ENCODE data around the gene TBC1D25.

TBC1D25 gene

GRCh38 chrX:48559636-48560035 lies 20.1 kb downstream of the TBC1D25 start (continued):
- TF ChIP-seq, protein P1, sequence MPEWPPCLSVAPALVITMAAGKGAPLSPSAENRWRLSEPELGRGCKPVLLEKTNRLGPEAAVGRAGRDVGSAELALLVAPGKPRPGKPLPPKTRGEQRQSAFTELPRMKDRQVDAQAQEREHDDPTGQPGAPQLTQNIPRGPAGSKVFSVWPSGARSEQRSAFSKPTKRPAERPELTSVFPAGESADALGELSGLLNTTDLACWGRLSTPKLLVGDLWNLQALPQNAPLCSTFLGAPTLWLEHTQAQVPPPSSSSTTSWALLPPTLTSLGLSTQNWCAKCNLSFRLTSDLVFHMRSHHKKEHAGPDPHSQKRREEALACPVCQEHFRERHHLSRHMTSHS (tag by site-specific recombination; IDR thresholded peaks at IDR 0.05): no peak
- TF ChIP-seq, protein P2, sequence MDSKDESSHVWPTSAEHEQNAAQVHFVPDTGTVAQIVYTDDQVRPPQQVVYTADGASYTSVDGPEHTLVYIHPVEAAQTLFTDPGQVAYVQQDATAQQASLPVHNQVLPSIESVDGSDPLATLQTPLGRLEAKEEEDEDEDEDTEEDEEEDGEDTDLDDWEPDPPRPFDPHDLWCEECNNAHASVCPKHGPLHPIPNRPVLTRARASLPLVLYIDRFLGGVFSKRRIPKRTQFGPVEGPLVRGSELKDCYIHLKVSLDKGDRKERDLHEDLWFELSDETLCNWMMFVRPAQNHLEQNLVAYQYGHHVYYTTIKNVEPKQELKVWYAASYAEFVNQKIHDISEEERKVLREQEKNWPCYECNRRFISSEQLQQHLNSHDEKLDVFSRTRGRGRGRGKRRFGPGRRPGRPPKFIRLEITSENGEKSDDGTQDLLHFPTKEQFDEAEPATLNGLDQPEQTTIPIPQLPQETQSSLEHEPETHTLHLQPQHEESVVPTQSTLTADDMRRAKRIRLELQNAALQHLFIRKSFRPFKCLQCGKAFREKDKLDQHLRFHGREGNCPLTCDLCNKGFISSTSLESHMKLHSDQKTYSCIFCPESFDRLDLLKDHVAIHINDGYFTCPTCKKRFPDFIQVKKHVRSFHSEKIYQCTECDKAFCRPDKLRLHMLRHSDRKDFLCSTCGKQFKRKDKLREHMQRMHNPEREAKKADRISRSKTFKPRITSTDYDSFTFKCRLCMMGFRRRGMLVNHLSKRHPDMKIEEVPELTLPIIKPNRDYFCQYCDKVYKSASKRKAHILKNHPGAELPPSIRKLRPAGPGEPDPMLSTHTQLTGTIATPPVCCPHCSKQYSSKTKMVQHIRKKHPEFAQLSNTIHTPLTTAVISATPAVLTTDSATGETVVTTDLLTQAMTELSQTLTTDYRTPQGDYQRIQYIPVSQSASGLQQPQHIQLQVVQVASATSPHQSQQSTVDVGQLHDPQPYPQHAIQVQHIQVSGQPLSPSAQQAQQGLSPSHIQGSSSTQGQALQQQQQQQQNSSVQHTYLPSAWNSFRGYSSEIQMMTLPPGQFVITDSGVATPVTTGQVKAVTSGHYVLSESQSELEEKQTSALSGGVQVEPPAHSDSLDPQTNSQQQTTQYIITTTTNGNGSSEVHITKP (tag by site-specific recombination; IDR thresholded peaks at IDR 0.05): no peak
- TF ChIP-seq ZNF658 (tag by site-specific recombination; IDR thresholded peaks at IDR 0.05) (no peak), ZNF169 (tag by site-specific recombination; IDR thresholded peaks at IDR 0.05) (no peak), ZNF626 (tag by site-specific recombination; IDR thresholded peaks at IDR 0.05) (no peak), ZNF426 (tag by site-specific recombination; IDR thresholded peaks at IDR 0.05) (no peak)
- TF ChIP-seq, protein P3, sequence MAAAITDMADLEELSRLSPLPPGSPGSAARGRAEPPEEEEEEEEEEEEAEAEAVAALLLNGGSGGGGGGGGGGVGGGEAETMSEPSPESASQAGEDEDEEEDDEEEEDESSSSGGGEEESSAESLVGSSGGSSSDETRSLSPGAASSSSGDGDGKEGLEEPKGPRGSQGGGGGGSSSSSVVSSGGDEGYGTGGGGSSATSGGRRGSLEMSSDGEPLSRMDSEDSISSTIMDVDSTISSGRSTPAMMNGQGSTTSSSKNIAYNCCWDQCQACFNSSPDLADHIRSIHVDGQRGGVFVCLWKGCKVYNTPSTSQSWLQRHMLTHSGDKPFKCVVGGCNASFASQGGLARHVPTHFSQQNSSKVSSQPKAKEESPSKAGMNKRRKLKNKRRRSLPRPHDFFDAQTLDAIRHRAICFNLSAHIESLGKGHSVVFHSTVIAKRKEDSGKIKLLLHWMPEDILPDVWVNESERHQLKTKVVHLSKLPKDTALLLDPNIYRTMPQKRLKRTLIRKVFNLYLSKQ (tag by site-specific recombination; IDR thresholded peaks at IDR 0.05; ENCODE audit: borderline replicate concordance): no peak

DNA sequence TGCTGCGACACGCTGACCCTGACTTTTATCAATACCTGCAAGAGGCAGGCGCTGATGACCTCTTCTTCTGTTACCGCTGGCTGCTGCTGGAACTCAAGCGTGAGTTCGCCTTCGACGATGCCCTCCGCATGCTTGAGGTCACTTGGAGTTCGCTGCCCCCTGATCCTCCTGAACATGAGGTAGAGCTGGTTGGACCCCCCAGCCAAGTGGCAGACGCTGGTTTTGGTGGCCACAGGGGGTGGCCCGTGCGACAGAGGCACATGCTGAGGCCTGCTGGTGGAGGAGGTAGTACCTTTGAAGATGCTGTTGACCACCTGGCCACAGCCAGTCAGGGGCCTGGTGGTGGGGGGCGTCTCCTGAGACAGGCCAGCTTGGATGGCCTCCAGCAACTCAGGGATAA lies 20.5 kb downstream of the TBC1D25 start:
- H3K9me3 ChIP-seq (ENCODE audit: control insufficient read depth, insufficient read depth, low read depth, low read length): no peaks in the 10 kb centered on the region
- H3K4me1 ChIP-seq (ENCODE audit: control insufficient read depth, insufficient read depth, low read length): no peaks in the 10 kb centered on the region
- ChIA-PET CTCF (no interaction called here), POLR2A (interaction anchor here (1.2 kb wide), 1 partner anchor 15 kb away, joined by 4 read pairs; no protein-coding TSS in a partner anchor)
- no peak overlapping the region for H3K27ac ChIP-seq (ENCODE audit: extremely low read depth, low read depth, low read length)
- TF ChIP-seq GLI4 (tag by site-specific recombination; IDR thresholded peaks at IDR 0.05): no peak
- TF ChIP-seq ZNF48 (tag by site-specific recombination; IDR thresholded peaks at IDR 0.05): no peak
- TF ChIP-seq, protein P4, sequence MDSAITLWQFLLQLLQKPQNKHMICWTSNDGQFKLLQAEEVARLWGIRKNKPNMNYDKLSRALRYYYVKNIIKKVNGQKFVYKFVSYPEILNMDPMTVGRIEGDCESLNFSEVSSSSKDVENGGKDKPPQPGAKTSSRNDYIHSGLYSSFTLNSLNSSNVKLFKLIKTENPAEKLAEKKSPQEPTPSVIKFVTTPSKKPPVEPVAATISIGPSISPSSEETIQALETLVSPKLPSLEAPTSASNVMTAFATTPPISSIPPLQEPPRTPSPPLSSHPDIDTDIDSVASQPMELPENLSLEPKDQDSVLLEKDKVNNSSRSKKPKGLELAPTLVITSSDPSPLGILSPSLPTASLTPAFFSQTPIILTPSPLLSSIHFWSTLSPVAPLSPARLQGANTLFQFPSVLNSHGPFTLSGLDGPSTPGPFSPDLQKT (IDR thresholded peaks at IDR 0.05; ENCODE audit: borderline replicate concordance, low read depth, low read length): no peak
- TF ChIP-seq OVOL3 (tag by site-specific recombination; IDR thresholded peaks at IDR 0.05): no peak
- TF ChIP-seq, protein P5, sequence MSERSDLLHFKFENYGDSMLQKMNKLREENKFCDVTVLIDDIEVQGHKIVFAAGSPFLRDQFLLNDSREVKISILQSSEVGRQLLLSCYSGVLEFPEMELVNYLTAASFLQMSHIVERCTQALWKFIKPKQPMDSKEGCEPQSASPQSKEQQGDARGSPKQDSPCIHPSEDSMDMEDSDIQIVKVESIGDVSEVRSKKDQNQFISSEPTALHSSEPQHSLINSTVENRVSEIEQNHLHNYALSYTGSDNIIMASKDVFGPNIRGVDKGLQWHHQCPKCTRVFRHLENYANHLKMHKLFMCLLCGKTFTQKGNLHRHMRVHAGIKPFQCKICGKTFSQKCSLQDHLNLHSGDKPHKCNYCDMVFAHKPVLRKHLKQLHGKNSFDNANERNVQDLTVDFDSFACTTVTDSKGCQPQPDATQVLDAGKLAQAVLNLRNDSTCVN (tag by site-specific recombination; optimal IDR thresholded peaks at IDR 0.05): no peak
- no peak for TF ChIP-seq ZNF701 (tag by site-specific recombination; IDR thresholded peaks at IDR 0.05)
- no peak for TF ChIP-seq KLF9 (tag by site-specific recombination; IDR thresholded peaks at IDR 0.05; ENCODE audit: low read depth)
- no peak for TF ChIP-seq ZNF747 (tag by site-specific recombination; IDR thresholded peaks at IDR 0.05)
- no peak for TF ChIP-seq ZNF394 (tag by site-specific recombination; IDR thresholded peaks at IDR 0.05; ENCODE audit: borderline replicate concordance)
- no peak for TF ChIP-seq SP7 (tag by site-specific recombination; IDR thresholded peaks at IDR 0.05)
- no peak for TF ChIP-seq ZNF776 (tag by site-specific recombination; IDR thresholded peaks at IDR 0.05; ENCODE audit: borderline replicate concordance)
- no peak for TF ChIP-seq ZNF404 (tag by site-specific recombination; IDR thresholded peaks at IDR 0.05)
- H3K36me3 ChIP-seq (ENCODE audit: control insufficient read depth in 2 of 2, insufficient read depth in 1 of 2, low read length in 2 of 2): peaks cover 0 to 60% of the 10 kb centered on the region in 2 experiments; a peak in 2 of 3 replicates
- H3K4me3 ChIP-seq (ENCODE audit: low read depth, low read length): no peak overlapping the region
